Colonic mucosa (tissue), 4 donors: Measurements from ENCODE around the gene PAX5. TPM values are rescaled to one million over a fixed set of nuclear protein-coding genes. Genes with fewer than 3 reads are reported as not detected.

Experiments used
- DNase-seq: peaks from one replicate; pipeline ENCODE4 v3.0.0-alpha.2; 2020
- H3K27ac ChIP-seq: fragments of 200-600 bp; one replicate; pipeline ENCODE4 v1.8.0; 2021
- H3K27me3 ChIP-seq: fragments of 200-600 bp; one replicate; pipeline ENCODE4 v1.8.0; 2021
- H3K36me3 ChIP-seq: fragments of 200-600 bp; one replicate; pipeline ENCODE4 v1.8.0; 2021
- H3K4me1 ChIP-seq: fragments of 200-600 bp; one replicate; pipeline ENCODE4 v1.8.0; 2021; ENCODE audit warnings: mild to moderate bottlenecking
- H3K4me3 ChIP-seq: fragments of 200-600 bp; one replicate; pipeline ENCODE4 v1.8.0; 2021
- H3K9ac ChIP-seq, 2 donors: one replicate each; pipeline ENCODE4 v1.7.0; 2013; ENCODE audit warnings: control low read depth in 2 of 2, low read depth in 2 of 2, low read length in 2 of 2
- H3K9me3 ChIP-seq: fragments of 200-600 bp; one replicate; pipeline ENCODE4 v1.8.0; 2021
- intact Hi-C: fragments of 100-400 bp; cut with DNase I; formaldehyde crosslinking; loops from one replicate; pipeline ENCODE4 v1.14.1; 2022
- total RNA-seq, 2 donors: library from RNA; stranded (reverse); fragmentation: NEBNext Ultra II Directional in 1 of 2; extraction: Animal tissue kit (Norgen Biotek cat#: 25700) in 1 of 2; gene quantifications; one replicate each; pipeline ENCODE4 v1.2.1, GENCODE V29; 2021
- TF ChIP-seq, protein P1 (sequence below): fragments of 200-600 bp; IDR thresholded peaks from one replicate; pipeline ENCODE4 v1.8.0; 2022; ENCODE audit warnings: antibody characterized with exemption, mild to moderate bottlenecking
- donor health status: healthy.
- donor health status: DM: no; HTN: no; CAD: no.
- donor health status: DM: no; HTN: no; CAD: no.

Gene PAX5
- total RNA-seq, 2 donors from 2014 or later, result 0.08 to 0.32 TPM

- no peaks in the 10 kb centered on the region for H3K4me1 ChIP-seq
- no peak overlapping the region for H3K4me3 ChIP-seq
- H3K9ac ChIP-seq, result no peak overlapping the region
- H3K27me3 ChIP-seq, result no peaks in the 10 kb centered on the region
- intact Hi-C loops, result no loop called here
- TF ChIP-seq, protein P1, sequence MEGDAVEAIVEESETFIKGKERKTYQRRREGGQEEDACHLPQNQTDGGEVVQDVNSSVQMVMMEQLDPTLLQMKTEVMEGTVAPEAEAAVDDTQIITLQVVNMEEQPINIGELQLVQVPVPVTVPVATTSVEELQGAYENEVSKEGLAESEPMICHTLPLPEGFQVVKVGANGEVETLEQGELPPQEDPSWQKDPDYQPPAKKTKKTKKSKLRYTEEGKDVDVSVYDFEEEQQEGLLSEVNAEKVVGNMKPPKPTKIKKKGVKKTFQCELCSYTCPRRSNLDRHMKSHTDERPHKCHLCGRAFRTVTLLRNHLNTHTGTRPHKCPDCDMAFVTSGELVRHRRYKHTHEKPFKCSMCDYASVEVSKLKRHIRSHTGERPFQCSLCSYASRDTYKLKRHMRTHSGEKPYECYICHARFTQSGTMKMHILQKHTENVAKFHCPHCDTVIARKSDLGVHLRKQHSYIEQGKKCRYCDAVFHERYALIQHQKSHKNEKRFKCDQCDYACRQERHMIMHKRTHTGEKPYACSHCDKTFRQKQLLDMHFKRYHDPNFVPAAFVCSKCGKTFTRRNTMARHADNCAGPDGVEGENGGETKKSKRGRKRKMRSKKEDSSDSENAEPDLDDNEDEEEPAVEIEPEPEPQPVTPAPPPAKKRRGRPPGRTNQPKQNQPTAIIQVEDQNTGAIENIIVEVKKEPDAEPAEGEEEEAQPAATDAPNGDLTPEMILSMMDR, result no peak
- no peak for DNase-seq
- no peak overlapping the region for H3K27ac ChIP-seq
- H3K36me3 ChIP-seq, result no peaks in the 10 kb centered on the region
- no peaks in the 10 kb centered on the region for H3K9me3 ChIP-seq
These were observed 133.8 kb downstream of the PAX5 start for GRCh38 chr9:36900136-36900855.

GRCh38 chr9:36899406-36899805 lies 134.7 kb downstream of the PAX5 start:
- no peak overlapping the region for H3K9ac ChIP-seq
- no peaks in the 10 kb centered on the region for H3K27me3 ChIP-seq
- no peak for DNase-seq
- intact Hi-C loops, result no loop called here
- no peak overlapping the region for H3K27ac ChIP-seq
- no peaks in the 10 kb centered on the region for H3K9me3 ChIP-seq
- H3K36me3 ChIP-seq, result no peaks in the 10 kb centered on the region
- no peaks in the 10 kb centered on the region for H3K4me1 ChIP-seq
- TF ChIP-seq, protein P1, result no peak
- no peak overlapping the region for H3K4me3 ChIP-seq

GRCh38 chr9:36898431-36899020 lies 135.5 kb downstream of the PAX5 start:
- H3K27ac ChIP-seq, result no peak overlapping the region
- no peaks in the 10 kb centered on the region for H3K9me3 ChIP-seq
- no peaks in the 10 kb centered on the region for H3K36me3 ChIP-seq
- DNase-seq, result no peak
- intact Hi-C loops, result no loop called here
- no peak overlapping the region for H3K4me3 ChIP-seq
- H3K27me3 ChIP-seq, result no peaks in the 10 kb centered on the region
- no peaks in the 10 kb centered on the region for H3K4me1 ChIP-seq
- no peak overlapping the region for H3K9ac ChIP-seq
- TF ChIP-seq, protein P1, result no peak

DNA sequence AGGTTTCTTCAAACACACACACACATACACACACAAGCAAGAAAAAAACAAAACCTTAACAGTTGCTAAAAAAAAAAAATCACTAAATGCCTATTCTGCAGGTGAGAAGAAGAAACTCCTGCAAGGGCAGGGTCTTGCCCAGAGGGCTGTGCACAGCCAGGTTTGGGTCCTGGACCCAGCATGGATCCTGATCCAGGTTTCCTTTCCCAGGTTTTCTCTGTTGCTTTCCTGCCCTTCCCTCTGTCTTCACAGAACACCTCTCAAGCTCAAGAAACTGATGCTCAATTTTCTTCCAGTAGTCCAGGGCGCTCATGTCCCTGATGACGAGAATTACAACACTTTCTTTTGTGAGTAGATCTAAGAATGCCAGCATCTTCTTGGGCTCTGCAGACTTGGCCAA lies 136.6 kb downstream of the PAX5 start:
- intact Hi-C loops, result no loop called here
- no peak overlapping the region for H3K4me3 ChIP-seq

DNA sequence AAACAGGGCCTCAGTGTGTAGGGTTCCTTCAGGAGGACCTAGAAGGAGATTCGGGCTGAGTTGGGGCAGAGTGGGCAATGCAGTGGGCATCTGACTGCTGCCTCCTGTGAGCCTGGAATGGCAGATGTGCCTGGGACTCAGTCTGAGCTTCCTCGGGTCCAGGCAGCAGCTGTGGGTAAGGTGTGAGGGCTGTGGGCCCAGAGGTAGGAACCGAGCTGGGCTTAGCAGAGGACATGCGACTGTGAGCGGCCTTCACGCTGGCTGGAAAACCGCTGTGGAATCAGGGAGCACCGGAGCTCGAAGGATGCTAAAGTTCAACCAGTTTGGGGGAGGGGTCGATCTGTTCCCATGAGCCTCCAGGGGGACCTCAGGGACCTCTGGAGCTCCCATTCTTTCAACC lies 137.0 kb downstream of the PAX5 start:
- DNase-seq, result no peak
- no peaks in the 10 kb centered on the region for H3K9me3 ChIP-seq
- no peaks in the 10 kb centered on the region for H3K27me3 ChIP-seq
- no peak overlapping the region for H3K4me3 ChIP-seq
- H3K4me1 ChIP-seq, result no peaks in the 10 kb centered on the region
- intact Hi-C loops, result no loop called here
- no peak overlapping the region for H3K27ac ChIP-seq
- TF ChIP-seq, protein P1, result no peak
- H3K36me3 ChIP-seq, result no peaks in the 10 kb centered on the region
- H3K9ac ChIP-seq, result no peak overlapping the region

More for the DNA sequence above, 136.6 kb downstream of the PAX5 start:
- no peaks in the 10 kb centered on the region for H3K4me1 ChIP-seq
- H3K9ac ChIP-seq, result no peak overlapping the region
- no peaks in the 10 kb centered on the region for H3K27me3 ChIP-seq
- no peak for DNase-seq
- H3K9me3 ChIP-seq, result no peaks in the 10 kb centered on the region
- TF ChIP-seq, protein P1, result no peak
- H3K36me3 ChIP-seq, result no peaks in the 10 kb centered on the region
- no peak overlapping the region for H3K27ac ChIP-seq
